HUES48 (cell line): Measurements from ENCODE around the gene CRY2.
"Not testable (repeated sequence)": the region's sequence is repeated elsewhere in the genome, so short reads cannot be mapped to it uniquely, and the experiment has no call there.

ENCODE experiments used
- H3K27ac ChIP-seq: one replicate; pipeline ENCODE4 v1.7.0; 2013; ENCODE audit warnings: low read depth, low read length, inconsistent platforms
- H3K27me3 ChIP-seq: 2 replicates; pipeline ENCODE4 v1.6.1; 2013; ENCODE audit warnings: mild to moderate bottlenecking, low read length; ENCODE audit not compliant: control insufficient read depth, insufficient read depth
- H3K36me3 ChIP-seq: 2 replicates; pipeline ENCODE4 v1.6.1; 2013; ENCODE audit warnings: low read length; ENCODE audit not compliant: control insufficient read depth, insufficient read depth
- H3K4me1 ChIP-seq: 2 replicates; pipeline ENCODE4 v1.6.1; 2013; ENCODE audit warnings: mild to moderate bottlenecking, low read length; ENCODE audit not compliant: control insufficient read depth, insufficient read depth
- H3K4me3 ChIP-seq: 2 replicates; pipeline ENCODE4 v1.5.1; 2013; ENCODE audit warnings: mild to moderate bottlenecking, low read depth, low read length
- H3K9ac ChIP-seq: 2 replicates; pipeline ENCODE4 v1.6.1; 2013; ENCODE audit warnings: mild to moderate bottlenecking, low read depth, low read length, moderate library complexity
- H3K9me3 ChIP-seq: 2 replicates; pipeline ENCODE4 v1.6.1; 2013; ENCODE audit warnings: low read length; ENCODE audit not compliant: control insufficient read depth, insufficient read depth

Gene CRY2

GRCh38 chr11:45890886-45891550 is 43.7 kb downstream of the CRY2 start:
- Histone ChIP-seq H3K9me3 (no peaks in the 10 kb centered on the region), H3K9ac (no peak overlapping the region), H3K4me3 (no peak overlapping the region), H3K36me3 (no peaks in the 10 kb centered on the region), H3K27me3 (no peaks in the 10 kb centered on the region; the same call in 1 of the 2 replicates), H3K27ac (no peak overlapping the region), H3K4me1 (peaks cover 19% of the 10 kb centered on the region)

DNA sequence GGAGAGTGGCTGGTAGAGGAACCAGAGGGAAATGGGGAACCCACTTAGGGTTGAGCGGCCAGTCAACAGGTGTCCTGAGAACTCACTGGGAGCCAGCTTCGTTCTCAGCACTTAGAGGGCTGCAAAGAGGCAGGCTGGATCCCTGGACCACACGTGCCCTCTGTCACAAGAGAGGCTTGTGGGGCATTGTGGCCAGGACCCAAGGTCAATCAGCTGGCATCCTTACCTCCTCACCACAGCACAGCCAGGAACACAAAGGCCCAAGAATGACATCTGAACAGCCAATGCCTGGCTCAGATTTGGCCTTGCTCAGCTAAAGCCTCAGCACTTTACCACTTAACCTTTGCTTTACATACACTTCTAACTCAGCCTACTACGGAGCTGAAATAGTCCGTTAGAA is 45.6 kb downstream of the CRY2 start:
- no peak overlapping the region for H3K27ac ChIP-seq
- H3K4me3 ChIP-seq = no peak overlapping the region
- no peaks in the 10 kb centered on the region for H3K27me3 ChIP-seq
- no peaks in the 10 kb centered on the region for H3K9me3 ChIP-seq
- H3K9ac ChIP-seq = no peak overlapping the region
- peaks cover 24% of the 10 kb centered on the region for H3K4me1 ChIP-seq
- no peaks in the 10 kb centered on the region for H3K36me3 ChIP-seq

GRCh38 chr11:45894555-45895247 is 47.4 kb downstream of the CRY2 start:
- H3K27me3 ChIP-seq = no peaks in the 10 kb centered on the region
- no peak overlapping the region for H3K4me3 ChIP-seq
- H3K27ac ChIP-seq = no peak overlapping the region
- no peak overlapping the region for H3K9ac ChIP-seq
- H3K9me3 ChIP-seq = no peaks in the 10 kb centered on the region
- no peaks in the 10 kb centered on the region for H3K36me3 ChIP-seq
- peaks cover 32% of the 10 kb centered on the region for H3K4me1 ChIP-seq

GRCh38 chr11:45895553-45896259 is 48.4 kb downstream of the CRY2 start:
- peaks cover 3% of the 10 kb centered on the region for H3K27me3 ChIP-seq
- no peak overlapping the region for H3K4me3 ChIP-seq
- no peaks in the 10 kb centered on the region for H3K36me3 ChIP-seq
- H3K27ac ChIP-seq = peak overlapping the region; percentile 50
- H3K4me1 ChIP-seq = peaks cover 34% of the 10 kb centered on the region
- no peaks in the 10 kb centered on the region for H3K9me3 ChIP-seq
- no peak overlapping the region for H3K9ac ChIP-seq

- H3K9ac ChIP-seq = no peak overlapping the region
- peak overlapping the region; percentile 21; the same call in 1 of the 2 replicates for H3K4me3 ChIP-seq
- H3K4me1 ChIP-seq = peaks cover 35% of the 10 kb centered on the region
- no peak overlapping the region for H3K27ac ChIP-seq
- H3K27me3 ChIP-seq = peaks cover 8% of the 10 kb centered on the region
- no peaks in the 10 kb centered on the region for H3K36me3 ChIP-seq
- no peaks in the 10 kb centered on the region for H3K9me3 ChIP-seq
These were observed 49.2 kb downstream of the CRY2 start for GRCh38 chr11:45896422-45896984.

GRCh38 chr11:45897556-45897955 is 50.3 kb downstream of the CRY2 start:
- Histone ChIP-seq H3K36me3 (0 out of 2 replicates have a peak, but pooled peaks cover under 1% of the 10 kb centered on the region), H3K9me3 (no peaks in the 10 kb centered on the region), H3K27ac (no peak overlapping the region), H3K9ac (no peak overlapping the region), H3K4me3 (no peak overlapping the region), H3K4me1 (peaks cover 35% of the 10 kb centered on the region), H3K27me3 (peaks cover 8% of the 10 kb centered on the region)

- Histone ChIP-seq H3K9me3 (no peaks in the 10 kb centered on the region), H3K27me3 (peaks cover 8% of the 10 kb centered on the region), H3K4me3 (peak overlapping the region; percentile 67), H3K4me1 (peaks cover 24% of the 10 kb centered on the region), H3K36me3 (peaks cover 16% of the 10 kb centered on the region), H3K27ac (peak overlapping the region; percentile 90), H3K9ac (no peak overlapping the region)
These were observed 51.8 kb downstream of the CRY2 start for GRCh38 chr11:45899086-45899447.

- Histone ChIP-seq H3K9me3 (no peaks in the 10 kb centered on the region), H3K27ac (peak overlapping the region; percentile 90), H3K9ac (no peak overlapping the region; the same call in 1 of the 2 replicates), H3K36me3 (peaks cover 21% of the 10 kb centered on the region), H3K4me1 (peaks cover 24% of the 10 kb centered on the region), H3K4me3 (peak overlapping the region; percentile 67), H3K27me3 (peaks cover 8% of the 10 kb centered on the region)
These were observed 52.3 kb downstream of the CRY2 start for GRCh38 chr11:45899448-45900174.

GRCh38 chr11:45900175-45900800 is 53.0 kb downstream of the CRY2 start:
- not testable (repeated sequence) for H3K9ac ChIP-seq, H3K9me3 ChIP-seq, H3K27me3 ChIP-seq
- peak overlapping the region; percentile 90 for H3K27ac ChIP-seq
- H3K4me3 ChIP-seq = peak overlapping the region; percentile 67
- peaks cover 24% of the 10 kb centered on the region for H3K4me1 ChIP-seq
- H3K36me3 ChIP-seq = peaks cover 28% of the 10 kb centered on the region

GRCh38 chr11:45900916-45901617 is 53.8 kb downstream of the CRY2 start:
- Histone ChIP-seq H3K4me3 (peak overlapping the region; percentile 67), H3K27me3 (peaks cover 8% of the 10 kb centered on the region), H3K27ac (no peak overlapping the region), H3K36me3 (peaks cover 30% of the 10 kb centered on the region), H3K9ac (no peak overlapping the region), H3K9me3 (no peaks in the 10 kb centered on the region), H3K4me1 (peaks cover 19% of the 10 kb centered on the region)
